Measurements from ENCODE around the gene SRRM4. TPM values are rescaled to one million over a fixed set of nuclear protein-coding genes. Genes with fewer than 3 reads are reported as not detected.

SRRM4 gene
- total RNA-seq, result not detected in 2 replicates

GRCh38 chr12:118981285-118982211 lies at the start of gene SRRM4:
Gene SRRM4 (plus strand): TSS chr12:118981541. CDS start chr12:118981883, 342 bp downstream.

GRCh38 chr12:119178544-119179334 lies 197.4 kb downstream of the SRRM4 start, which contains the start of gene HSPB8:
Gene HSPB8 (plus strand): TSS chr12:119178931. CDS start chr12:119179313, 382 bp downstream.

Other genes starting within 250 kb of the SRRM4 start
- 0.43 and 14.9 TPM in 2 replicates for gene HSPB8, start 197.4 kb downstream of the SRRM4 start, total RNA-seq

Measured in tracheal epithelial cell (primary cell).